Measurements from ENCODE around the gene ACKR2.

Gene ACKR2

DNA sequence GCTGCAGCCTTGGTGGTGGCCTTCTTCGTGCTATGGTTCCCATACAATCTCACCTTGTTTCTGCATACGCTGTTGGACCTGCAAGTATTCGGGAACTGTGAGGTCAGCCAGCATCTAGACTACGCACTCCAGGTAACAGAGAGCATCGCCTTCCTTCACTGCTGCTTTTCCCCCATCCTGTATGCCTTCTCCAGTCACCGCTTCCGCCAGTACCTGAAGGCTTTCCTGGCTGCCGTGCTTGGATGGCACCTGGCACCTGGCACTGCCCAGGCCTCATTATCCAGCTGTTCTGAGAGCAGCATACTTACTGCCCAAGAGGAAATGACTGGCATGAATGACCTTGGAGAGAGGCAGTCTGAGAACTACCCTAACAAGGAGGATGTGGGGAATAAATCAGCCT is 56.0 kb downstream of the ACKR2 start (continued):
- TF ChIP-seq ZEB2 (tag by site-specific recombination; IDR thresholded peaks at IDR 0.05): no peak
- TF ChIP-seq KLF1 (tag by site-specific recombination; IDR thresholded peaks at IDR 0.05): no peak
- no peak for TF ChIP-seq ZNF184 (tag by site-specific recombination; IDR thresholded peaks at IDR 0.05)
- TF ChIP-seq ZNF133 (tag by site-specific recombination; IDR thresholded peaks at IDR 0.05): no peak
- TF ChIP-seq FEZF1 (tag by site-specific recombination; IDR thresholded peaks at IDR 0.05): no peak
- TF ChIP-seq ZNF223 (tag by site-specific recombination; IDR thresholded peaks at IDR 0.05): no peak
- no peak for TF ChIP-seq ZNF561 (tag by site-specific recombination; IDR thresholded peaks at IDR 0.05; ENCODE audit: borderline replicate concordance)
- no peak for TF ChIP-seq ZNF239 (tag by site-specific recombination; IDR thresholded peaks at IDR 0.05)

DNA sequence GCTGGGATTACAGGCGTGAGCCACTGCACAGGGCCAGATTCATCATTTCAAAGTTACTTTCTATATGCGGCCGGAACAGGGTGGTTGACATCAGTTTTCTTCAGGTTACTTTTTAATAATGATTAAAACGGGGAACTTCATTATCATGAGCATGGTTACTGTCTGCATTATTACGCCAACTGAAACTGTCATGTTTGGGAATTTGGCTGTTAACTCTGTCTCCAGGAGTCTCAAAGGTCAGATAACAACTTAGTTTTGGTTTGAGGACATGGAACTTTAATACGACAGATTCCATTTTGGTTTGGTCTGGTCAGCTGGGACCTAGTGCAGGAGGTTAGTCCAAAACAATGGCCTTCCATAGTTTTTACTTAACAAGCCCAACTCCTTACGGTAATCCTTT is 57.9 kb downstream of the ACKR2 start:
- Histone ChIP-seq H3K36me3 (ENCODE audit: control insufficient read depth in 2 of 2, insufficient read depth in 1 of 2, low read length in 2 of 2) (no peaks in the 10 kb centered on the region), H3K4me1 (ENCODE audit: control insufficient read depth, insufficient read depth, low read length) (no peaks in the 10 kb centered on the region), H3K4me3 (ENCODE audit: low read depth, low read length) (no peak overlapping the region), H3K27ac (ENCODE audit: extremely low read depth, low read depth, low read length) (no peak overlapping the region), H3K9me3 (ENCODE audit: control insufficient read depth, insufficient read depth, low read depth, low read length) (no peaks in the 10 kb centered on the region)
- ChIA-PET CTCF (no interaction called here), POLR2A (no interaction called here)
- TF ChIP-seq ZNF266 (tag by site-specific recombination; IDR thresholded peaks at IDR 0.05; ENCODE audit: low read depth) (no peak), YY2 (tag by site-specific recombination; IDR thresholded peaks at IDR 0.05) (no peak), SP7 (tag by site-specific recombination; IDR thresholded peaks at IDR 0.05) (no peak), ZNF629 (tag by site-specific recombination; IDR thresholded peaks at IDR 0.05) (no peak), ZNF677 (tag by site-specific recombination; IDR thresholded peaks at IDR 0.05) (no peak)
- TF ChIP-seq, protein P1, sequence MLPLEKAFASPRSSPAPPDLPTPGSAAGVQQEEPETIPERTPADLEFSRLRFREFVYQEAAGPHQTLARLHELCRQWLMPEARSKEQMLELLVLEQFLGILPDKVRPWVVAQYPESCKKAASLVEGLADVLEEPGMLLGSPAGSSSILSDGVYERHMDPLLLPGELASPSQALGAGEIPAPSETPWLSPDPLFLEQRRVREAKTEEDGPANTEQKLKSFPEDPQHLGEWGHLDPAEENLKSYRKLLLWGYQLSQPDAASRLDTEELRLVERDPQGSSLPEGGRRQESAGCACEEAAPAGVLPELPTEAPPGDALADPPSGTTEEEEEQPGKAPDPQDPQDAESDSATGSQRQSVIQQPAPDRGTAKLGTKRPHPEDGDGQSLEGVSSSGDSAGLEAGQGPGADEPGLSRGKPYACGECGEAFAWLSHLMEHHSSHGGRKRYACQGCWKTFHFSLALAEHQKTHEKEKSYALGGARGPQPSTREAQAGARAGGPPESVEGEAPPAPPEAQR (tag by site-specific recombination; IDR thresholded peaks at IDR 0.05): no peak
- TF ChIP-seq, protein P2, sequence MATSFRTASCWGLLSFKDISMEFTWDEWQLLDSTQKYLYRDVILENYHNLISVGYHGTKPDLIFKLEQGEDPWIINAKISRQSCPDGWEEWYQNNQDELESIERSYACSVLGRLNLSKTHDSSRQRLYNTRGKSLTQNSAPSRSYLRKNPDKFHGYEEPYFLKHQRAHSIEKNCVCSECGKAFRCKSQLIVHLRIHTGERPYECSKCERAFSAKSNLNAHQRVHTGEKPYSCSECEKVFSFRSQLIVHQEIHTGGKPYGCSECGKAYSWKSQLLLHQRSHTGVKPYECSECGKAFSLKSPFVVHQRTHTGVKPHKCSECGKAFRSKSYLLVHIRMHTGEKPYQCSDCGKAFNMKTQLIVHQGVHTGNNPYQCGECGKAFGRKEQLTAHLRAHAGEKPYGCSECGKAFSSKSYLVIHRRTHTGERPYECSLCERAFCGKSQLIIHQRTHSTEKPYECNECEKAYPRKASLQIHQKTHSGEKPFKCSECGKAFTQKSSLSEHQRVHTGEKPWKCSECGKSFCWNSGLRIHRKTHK (tag by site-specific recombination; IDR thresholded peaks at IDR 0.05): no peak

DNA sequence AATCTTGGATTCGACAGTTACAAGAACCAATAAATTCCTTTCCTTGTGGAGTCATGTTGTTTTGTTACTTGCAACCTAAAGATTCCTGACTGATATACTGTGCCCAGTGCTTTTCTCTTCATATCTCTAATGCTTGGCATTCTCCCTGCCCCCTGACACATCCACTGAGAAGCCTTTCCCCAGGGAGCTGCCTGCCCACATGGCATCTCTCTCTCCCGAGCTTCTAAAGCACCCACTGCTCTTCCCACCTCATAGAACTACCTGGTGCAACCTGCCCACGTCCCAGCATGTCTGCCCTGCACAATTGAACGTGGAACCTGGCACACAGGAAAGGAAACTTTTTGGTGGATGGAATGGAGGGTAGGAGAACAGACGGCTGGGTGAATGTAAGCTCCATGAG is 59.6 kb downstream of the ACKR2 start:
- Histone ChIP-seq H3K27ac (ENCODE audit: extremely low read depth, low read depth, low read length) (no peak overlapping the region), H3K4me1 (ENCODE audit: control insufficient read depth, insufficient read depth, low read length) (no peaks in the 10 kb centered on the region), H3K36me3 (ENCODE audit: control insufficient read depth in 2 of 2, insufficient read depth in 1 of 2, low read length in 2 of 2) (no peaks in the 10 kb centered on the region), H3K4me3 (ENCODE audit: low read depth, low read length) (no peak overlapping the region), H3K9me3 (ENCODE audit: control insufficient read depth, insufficient read depth, low read depth, low read length) (no peaks in the 10 kb centered on the region)
- ChIA-PET POLR2A (no interaction called here), CTCF (interaction anchor here (1.6 kb wide), 1 partner anchor 12 kb away, joined by 3 read pairs; no protein-coding TSS in a partner anchor)
- no peak for TF ChIP-seq ZNF132 (tag by site-specific recombination; IDR thresholded peaks at IDR 0.05; ENCODE audit: borderline replicate concordance)
- no peak for TF ChIP-seq SETDB1 (IDR thresholded peaks at IDR 0.05; ENCODE audit: insufficient read length, low read length)
- TF ChIP-seq, protein P3, sequence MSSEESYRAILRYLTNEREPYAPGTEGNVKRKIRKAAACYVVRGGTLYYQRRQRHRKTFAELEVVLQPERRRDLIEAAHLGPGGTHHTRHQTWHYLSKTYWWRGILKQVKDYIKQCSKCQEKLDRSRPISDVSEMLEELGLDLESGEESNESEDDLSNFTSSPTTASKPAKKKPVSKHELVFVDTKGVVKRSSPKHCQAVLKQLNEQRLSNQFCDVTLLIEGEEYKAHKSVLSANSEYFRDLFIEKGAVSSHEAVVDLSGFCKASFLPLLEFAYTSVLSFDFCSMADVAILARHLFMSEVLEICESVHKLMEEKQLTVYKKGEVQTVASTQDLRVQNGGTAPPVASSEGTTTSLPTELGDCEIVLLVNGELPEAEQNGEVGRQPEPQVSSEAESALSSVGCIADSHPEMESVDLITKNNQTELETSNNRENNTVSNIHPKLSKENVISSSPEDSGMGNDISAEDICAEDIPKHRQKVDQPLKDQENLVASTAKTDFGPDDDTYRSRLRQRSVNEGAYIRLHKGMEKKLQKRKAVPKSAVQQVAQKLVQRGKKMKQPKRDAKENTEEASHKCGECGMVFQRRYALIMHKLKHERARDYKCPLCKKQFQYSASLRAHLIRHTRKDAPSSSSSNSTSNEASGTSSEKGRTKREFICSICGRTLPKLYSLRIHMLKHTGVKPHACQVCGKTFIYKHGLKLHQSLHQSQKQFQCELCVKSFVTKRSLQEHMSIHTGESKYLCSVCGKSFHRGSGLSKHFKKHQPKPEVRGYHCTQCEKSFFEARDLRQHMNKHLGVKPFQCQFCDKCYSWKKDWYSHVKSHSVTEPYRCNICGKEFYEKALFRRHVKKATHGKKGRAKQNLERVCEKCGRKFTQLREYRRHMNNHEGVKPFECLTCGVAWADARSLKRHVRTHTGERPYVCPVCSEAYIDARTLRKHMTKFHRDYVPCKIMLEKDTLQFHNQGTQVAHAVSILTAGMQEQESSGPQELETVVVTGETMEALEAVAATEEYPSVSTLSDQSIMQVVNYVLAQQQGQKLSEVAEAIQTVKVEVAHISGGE (tag by site-specific recombination; conservative IDR thresholded peaks at IDR 0.05; ENCODE audit: low read depth): no peak
- no peak for TF ChIP-seq ZNF670 (tag by site-specific recombination; IDR thresholded peaks at IDR 0.05; ENCODE audit: low read depth)
- TF ChIP-seq ZNF521 (tag by site-specific recombination; IDR thresholded peaks at IDR 0.05): no peak
- TF ChIP-seq, protein P4, sequence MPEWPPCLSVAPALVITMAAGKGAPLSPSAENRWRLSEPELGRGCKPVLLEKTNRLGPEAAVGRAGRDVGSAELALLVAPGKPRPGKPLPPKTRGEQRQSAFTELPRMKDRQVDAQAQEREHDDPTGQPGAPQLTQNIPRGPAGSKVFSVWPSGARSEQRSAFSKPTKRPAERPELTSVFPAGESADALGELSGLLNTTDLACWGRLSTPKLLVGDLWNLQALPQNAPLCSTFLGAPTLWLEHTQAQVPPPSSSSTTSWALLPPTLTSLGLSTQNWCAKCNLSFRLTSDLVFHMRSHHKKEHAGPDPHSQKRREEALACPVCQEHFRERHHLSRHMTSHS (tag by site-specific recombination; IDR thresholded peaks at IDR 0.05): no peak
- no peak for TF ChIP-seq ZBTB49 (tag by site-specific recombination; IDR thresholded peaks at IDR 0.05; ENCODE audit: low read depth)
- no peak for TF ChIP-seq ZNF394 (tag by site-specific recombination; IDR thresholded peaks at IDR 0.05; ENCODE audit: borderline replicate concordance)
- no peak for TF ChIP-seq ZNF391 (tag by site-specific recombination; IDR thresholded peaks at IDR 0.05; ENCODE audit: borderline replicate concordance, low read depth)

All from HEK293 (cell line).